ENCODE data around the gene VWA8.

VWA8 gene

DNA sequence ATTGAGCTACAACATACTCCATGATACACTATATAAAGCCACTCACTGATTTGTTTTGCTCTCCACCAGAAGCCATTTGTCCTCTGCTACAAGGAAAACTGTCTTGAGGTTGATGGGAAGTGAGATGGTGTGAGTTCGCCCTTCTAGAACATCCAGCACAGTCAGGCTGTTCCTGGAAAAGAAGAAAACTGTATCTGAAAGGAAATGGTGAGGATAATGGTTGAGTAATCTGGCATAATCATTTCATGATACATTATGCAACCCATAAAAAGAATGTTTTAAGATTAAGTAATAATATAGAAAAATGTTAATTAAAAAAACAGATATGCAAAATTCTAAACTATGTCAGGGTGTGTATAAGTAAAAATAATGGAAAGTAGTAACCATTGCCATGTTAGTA, 269.6 kb downstream of the VWA8 start:
- no peak for DNase-seq (ENCODE audit: low read depth in 2 of 2)

DNA sequence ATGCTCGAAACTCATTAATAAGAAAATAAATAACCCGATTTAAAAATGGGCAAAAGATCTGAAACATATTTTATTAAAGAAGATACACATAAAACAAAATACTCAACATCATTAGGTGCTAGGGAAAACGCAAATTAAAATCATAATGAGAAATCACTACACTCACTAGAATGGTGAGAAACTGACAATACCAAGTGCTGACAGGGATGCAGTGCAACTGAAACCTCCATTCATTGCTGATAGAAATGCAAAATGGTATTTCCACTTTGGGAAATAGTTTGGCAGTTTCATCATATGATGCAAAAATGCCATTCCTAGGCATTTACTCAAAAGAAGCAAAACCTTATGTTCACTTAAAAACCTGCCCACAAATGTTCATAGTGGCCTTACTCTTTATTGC, 278.1 kb downstream of the VWA8 start:
- DNase-seq (ENCODE audit: low read depth in 2 of 2), result no peak

DNA sequence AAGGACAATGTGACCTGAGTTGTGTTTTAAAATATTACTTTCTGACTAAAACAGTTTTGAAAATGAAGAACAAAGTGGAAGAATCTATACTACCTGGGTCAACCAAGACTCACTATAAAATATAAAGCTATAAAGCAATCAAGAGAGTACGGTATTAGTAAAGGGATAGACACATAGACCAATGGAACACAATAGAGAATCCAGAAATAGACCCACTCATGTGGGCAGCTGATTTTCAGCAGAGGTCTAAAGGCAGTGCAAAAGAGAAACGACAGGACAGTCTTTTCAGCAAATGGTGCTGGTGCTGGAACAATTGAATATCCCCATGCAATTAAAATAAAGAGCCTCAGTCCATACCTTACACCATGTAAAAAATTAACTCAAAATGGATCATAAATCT, 278.9 kb downstream of the VWA8 start:
- no peak for DNase-seq (ENCODE audit: low read depth in 2 of 2)

DNA sequence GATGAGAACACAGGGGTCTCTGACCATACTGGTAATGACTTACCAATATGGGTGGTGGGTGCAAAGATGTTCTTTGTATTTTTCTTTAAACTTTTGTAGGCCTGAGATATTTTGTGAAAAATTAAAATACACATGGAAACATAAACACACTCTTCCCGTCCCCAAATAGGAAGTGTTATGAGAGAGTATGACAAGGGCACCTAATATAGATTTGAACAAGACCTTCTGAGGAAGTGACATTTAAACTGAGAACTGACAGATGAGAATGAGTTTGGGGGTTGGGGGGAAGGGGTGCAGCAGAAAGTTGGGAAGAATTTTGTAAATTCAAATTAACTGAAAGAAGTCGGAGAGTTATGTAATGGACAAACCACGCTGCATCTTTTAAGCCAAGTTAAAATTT, 279.3 kb downstream of the VWA8 start:
- DNase-seq (ENCODE audit: low read depth in 2 of 2), result no peak

DNA sequence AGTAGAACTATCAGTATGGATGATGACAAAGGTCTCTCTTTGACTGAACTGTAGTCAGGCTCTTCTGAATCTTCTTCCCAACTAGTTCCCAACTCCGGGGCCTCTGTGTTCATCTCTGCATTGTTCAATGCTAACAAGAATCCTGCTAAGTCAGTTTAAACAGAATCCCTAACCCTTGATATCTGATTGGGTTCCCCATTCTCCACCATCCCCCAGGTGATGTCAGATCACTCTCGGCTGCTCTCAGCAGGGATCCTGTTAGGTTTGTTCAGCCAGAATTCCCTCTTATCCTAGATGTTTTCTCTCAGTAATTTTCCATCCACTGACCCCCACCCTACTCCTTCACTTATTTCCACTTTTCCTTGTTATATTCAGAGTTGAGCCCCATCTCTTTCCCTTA, 280.0 kb downstream of the VWA8 start:
- DNase-seq (ENCODE audit: low read depth in 2 of 2), result no peak

DNA sequence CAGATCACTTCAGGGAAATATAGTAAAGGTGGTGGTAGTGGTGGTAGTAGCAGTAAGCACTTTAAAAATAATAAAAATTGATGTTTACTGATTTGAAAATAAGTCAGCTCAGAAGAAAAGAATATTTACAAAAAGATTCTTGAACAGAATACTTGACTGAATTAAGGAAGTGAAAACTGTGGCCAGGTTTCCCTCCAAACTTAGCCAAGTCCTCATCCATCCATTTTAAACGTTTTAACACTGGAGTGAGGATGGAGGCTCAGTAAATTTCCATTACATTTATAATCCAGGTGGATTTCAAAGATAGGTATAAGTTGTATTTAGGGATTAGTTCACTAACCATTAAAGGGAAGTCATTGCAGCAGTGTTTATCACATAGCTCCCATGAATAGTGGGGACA, 282.1 kb downstream of the VWA8 start:
- no peak for DNase-seq (ENCODE audit: low read depth in 2 of 2)

DNA sequence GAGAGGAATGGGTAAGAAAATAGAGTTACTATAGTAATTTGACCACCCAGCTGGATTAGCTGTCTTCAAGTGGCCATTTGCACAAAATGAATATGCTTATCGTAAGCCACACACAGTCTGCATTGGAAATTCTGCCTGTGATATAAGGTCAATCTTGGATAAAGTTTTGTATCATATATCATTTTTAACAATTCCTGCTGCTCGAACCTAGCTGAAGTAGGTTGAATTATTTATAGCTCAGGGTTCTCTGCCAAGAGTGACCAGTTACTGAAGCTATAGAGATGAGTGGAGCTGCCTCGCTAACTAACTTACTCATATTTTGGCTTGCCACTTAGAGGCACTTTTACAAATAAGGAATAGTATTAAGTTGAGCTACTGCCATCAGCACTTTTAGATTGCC, 282.7 kb downstream of the VWA8 start:
- no peak for DNase-seq (ENCODE audit: low read depth in 2 of 2)

DNA sequence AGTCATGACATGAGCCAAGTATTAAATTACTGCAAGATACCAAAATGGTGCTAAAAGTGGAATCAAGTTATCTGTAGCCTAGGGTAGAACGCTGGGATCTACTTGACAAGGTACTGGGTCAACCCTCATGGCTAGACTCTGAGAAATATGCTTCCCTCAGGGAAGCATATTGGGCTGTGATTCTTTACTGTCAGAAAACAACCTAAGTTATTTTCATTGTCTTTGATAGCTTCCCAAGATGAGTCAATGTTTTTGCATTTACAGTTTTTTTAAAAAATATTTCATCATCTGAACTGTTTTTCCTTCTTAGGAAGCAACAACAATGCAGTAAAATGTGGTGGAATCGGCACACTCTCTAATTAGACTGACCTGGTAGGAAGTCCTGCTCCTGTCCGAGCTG, 285.6 kb downstream of the VWA8 start:
- DNase-seq (ENCODE audit: low read depth in 2 of 2), result no peak

DNA sequence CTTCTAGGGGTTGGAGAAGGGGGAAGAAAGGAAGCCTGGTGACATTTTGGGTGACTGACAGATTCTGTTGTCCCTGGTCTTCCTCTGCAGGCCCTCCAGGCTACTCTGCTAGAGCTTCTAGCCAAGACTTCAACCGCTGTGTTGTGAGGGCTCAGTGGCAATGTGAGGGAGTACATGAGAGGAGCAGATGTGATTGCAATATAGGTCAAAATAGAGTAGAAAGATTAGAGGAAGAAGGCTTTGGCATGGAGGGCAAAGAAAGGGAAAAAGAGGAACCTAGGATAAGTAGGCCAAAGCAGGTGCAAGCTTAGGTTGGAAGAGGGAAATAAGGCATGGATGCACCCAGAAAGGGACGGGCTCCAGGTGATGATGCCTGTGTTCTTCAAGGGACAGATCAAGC, 286.7 kb downstream of the VWA8 start:
- DNase-seq (ENCODE audit: low read depth in 2 of 2), result no peak

DNA sequence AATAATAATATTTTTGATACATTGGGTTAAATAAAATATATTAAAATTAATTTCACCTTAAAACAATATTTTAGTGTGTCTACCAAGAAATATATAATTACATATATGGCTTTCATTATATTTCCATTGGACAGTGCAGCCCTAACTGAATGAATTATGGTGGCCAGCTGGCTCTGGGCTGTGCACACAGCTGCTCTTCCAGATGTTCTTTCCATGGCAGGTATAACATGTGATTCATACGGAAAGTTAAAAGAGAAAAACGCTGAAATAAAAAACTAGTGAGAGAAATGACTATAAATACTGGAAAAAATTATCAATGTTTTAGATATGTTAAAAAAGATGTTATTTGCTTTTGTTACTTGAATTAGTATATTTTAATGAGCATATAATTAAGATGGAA, 287.3 kb downstream of the VWA8 start:
- DNase-seq (ENCODE audit: low read depth in 2 of 2), result no peak

DNA sequence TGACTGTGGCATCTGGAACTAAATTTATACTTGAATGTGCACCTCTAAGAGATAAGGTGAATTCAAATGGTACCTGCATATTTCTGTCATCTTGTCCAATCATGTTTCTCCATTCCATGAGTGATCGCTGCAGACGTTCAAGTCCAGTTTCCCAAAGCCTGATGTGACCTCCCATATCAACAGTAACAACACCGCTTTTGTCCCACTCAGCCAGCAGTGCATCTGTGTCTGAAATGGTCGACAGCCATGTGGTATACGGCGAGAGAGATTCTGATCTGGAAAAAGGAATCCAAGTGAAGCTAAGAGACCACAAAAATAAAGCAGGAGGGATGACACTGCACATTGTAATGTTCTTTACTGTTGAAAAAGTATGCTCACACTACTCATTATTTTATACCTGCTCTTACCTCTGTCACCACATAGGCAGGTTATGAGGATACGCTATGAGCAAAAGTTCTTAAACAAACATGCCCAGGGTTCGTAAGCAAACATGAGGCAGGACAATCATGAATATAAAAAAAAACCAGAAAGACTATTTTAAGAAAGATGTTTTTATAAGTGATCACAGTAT, 290.0 kb downstream of the VWA8 start:
- DNase-seq (ENCODE audit: low read depth in 2 of 2), result no peak

DNA sequence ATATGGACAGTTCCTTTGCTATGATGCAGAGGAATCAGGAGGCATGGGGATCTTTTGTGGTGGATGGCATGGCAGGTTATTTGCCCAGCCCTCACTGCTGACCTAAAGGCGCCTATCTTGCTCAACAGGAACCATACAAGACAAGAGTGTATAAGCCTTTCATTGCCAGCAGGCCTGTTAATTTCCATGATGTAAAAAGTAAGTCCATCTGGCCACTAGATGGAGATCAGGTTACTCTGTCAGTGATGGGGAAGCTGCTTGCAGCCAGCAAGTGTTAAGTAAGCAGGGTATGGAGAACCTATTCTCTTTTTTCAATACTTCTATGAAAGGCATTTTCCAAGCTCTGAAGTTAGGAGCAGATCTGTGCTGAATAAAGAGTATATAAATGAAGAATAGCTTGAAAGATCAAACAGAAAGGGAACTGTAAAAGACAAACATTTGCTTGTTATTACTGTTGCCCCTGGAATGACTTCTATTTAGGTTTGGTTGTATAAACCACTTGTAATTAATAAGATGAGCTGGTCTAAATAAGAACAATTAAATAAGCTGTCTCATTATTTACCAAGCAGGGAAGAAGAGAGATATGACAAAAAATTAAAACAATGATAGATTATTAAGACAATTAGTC, 292.7 kb downstream of the VWA8 start:
- DNase-seq (ENCODE audit: low read depth in 2 of 2), result no peak

DNA sequence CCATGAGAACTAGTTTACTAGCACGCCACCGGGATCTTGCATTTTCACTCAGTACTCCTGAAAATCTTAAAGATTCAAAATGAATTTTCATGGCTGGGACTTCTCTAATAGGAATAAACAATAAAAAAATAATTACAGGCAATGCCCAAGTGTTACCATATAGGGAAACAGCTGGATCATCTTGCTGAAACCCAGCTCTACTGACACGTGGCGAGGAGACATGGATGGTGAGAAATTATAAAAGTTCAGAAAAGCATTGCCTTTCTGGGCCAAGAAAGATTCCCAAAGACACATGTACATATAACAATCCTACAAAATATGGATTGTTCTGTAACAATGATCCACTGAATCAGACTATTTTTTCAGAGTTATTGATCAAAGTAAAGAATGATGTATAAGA, 294.3 kb downstream of the VWA8 start:
- no peak for DNase-seq (ENCODE audit: low read depth in 2 of 2)

DNA sequence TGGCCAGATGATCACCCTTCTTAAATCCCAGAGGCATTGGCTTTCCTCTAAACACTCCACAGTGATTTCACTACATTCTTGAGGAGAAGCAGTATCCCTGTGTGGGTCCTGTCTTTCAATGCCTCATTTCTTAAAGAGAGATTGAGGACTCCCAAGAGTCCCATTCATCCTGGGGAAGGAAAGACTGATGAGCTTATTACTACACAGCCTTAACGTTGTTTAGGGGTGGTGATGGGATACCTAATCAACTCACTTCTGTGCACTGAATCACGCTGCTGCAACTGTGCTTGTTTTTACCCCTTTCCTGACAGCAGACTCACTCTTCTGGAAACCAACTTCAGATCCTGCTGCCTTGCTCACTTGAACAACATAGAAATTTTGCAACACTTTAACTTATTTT, 300.5 kb downstream of the VWA8 start:
- no peak for DNase-seq (ENCODE audit: low read depth in 2 of 2)

DNA sequence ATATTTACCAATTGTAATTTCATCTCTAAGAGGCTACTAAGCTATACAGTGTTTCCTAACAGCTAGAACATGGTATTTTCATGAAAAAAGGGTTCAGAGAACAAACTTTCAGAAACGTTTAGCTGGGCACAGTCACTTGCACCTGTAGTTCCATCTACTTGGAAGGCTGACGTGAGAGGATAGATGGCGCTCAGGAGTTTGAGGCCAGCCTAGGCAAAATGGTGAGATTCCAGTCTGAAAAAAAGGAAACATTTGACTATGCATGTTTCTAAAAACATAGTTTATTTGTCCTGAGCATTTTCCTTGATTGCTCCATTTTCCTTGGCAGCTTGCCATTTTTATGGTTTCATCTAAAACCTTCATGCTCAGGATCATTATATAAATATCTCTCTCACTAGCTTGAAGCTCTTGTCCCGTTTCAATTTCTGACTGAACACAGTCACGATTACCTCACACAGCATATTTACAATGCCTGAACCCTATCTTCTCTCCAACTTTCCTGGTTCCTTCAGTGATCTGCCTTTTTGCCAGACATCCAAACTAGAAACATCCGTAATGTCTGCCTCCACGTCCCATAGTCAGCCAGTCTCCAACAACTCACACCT, 302.8 kb downstream of the VWA8 start:
- DNase-seq (ENCODE audit: low read depth in 2 of 2), result no peak

DNA sequence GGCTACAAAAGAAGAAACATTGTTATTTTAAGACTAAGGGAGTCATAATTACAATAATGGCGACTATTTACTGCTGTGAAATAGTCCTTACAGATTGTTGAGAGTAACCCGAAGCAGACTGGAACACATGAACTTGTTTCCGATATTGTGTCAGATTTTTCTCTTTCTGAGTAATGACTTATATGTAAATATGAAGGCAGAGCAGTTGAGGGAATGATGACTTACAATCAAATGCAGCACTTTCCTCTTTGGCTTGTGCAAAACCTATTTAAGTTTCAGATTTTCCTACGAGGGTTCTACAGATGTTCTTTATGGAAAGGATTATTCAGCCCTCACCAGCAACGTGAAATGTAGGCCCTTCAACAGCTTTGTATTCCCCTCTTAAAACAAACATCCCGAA, 304.9 kb downstream of the VWA8 start:
- no peak for DNase-seq (ENCODE audit: low read depth in 2 of 2)

DNA sequence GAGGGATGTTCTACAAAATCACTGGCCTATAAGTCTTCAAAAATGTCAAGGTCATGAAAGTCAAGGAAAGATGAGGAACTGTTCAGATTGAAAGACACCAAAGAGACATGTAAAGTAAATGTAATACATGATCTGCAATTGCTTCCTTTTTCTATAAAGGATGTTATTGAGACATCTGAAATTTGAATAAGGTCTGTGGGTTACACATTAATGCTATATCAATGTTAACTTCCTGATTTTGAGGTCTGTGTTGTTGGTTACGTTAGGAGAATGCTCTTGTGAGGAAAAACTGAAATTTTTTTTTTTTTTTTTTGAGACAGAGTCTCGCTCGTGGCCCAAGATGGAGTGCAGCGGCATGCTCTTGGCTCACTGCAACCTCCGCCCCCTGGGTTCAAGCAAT, 306.1 kb downstream of the VWA8 start:
- DNase-seq (ENCODE audit: low read depth in 2 of 2), result no peak

DNA sequence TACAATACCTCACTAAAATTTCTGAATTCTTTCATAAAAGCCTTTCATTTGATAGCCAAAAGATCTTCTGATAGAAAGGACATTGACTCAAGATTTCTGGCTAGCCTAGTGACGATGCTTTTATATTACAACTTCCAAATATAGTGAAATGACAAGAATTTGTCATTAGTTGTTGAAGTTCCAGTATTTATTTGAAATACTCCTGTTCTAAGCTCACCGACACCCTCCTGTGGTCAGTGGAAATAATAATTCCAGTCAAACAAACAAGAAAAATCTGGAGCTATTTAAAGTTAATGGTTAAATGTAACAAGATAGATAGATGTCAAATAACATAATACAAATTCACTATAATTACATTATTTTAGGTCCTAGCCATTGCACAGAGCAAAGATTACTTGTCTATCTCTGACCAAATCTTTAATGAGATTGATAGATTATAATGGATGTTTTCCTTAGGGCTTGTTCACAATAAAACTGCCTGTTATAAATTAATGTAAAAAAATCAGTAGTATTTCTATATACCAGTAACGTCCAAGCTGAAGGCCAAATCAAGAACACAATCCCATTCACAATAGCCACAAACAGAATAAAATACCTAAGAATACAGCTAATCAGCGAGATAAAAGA, 308.1 kb downstream of the VWA8 start:
- peak in 1 of 2 donors; percentile 10 for DNase-seq (ENCODE audit: low read depth in 2 of 2)

DNA sequence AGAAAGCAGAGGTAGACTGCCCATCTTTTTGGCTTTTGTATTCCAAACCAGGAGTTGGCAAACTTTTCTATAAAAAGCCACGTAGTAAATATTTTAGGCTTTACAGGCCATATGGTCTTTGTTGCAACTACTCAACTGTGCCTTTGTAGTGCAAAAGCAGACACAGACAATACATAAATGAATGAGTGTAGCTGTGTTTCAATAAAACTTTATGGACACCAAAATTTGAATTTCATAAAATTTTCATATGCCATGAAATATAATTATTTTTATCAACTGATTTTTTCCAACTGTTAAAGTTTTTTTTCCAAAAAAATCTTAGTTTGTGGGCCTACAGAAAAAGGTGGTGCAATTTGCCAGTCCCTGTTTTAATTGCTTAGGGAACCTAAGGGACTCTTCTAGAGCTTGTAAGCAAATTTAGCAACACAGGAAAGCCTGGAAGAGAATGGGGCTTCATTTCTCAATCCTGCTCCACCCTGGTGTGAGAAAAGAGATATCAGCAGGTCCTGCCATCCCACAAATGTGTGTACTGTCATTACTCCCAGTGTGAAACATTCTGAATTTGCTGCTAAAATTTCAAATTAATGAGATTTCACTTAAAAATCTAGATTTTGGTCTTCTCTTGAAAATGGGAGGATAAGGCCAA, 309.4 kb downstream of the VWA8 start:
- no peak for DNase-seq (ENCODE audit: low read depth in 2 of 2)

DNA sequence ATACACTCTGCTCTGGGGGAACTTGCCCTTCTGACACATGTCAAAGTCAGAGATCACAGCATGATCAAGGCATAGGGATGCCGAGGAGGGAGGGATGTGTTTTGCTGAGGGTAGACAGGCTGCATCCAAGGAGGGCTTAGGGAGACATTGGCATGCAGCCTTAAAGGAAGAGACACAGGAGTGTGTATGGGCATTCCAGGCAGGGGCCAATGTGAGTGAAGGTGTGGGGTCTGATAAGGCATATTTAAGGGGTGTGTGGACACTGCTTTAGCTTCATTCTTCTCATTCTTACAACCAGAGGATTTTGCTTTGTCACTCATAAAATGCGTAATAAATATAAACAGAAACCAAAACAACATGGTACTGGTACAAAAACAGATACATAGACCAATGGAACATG, 310.2 kb downstream of the VWA8 start:
- no peak for DNase-seq (ENCODE audit: low read depth in 2 of 2)

DNA sequence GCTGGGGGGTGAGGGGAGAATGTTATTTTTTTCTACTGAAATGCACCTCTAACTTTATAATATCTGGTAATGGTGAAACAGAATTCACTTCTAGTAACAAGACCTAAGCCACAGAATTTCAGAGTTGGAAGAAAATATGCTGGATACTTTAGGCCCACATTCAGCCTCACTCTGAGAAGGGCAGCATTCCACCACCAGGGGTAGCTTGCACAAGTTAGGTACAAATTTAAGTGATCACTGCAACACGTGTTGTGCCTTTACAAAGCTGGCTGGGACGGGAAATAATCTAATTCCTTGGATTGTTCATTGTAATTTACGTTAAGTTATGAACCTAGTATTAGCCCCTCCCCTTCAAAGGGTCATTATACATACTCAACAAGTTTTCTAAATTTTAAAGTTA, 311.2 kb downstream of the VWA8 start:
- DNase-seq (ENCODE audit: low read depth in 2 of 2), result no peak

DNA sequence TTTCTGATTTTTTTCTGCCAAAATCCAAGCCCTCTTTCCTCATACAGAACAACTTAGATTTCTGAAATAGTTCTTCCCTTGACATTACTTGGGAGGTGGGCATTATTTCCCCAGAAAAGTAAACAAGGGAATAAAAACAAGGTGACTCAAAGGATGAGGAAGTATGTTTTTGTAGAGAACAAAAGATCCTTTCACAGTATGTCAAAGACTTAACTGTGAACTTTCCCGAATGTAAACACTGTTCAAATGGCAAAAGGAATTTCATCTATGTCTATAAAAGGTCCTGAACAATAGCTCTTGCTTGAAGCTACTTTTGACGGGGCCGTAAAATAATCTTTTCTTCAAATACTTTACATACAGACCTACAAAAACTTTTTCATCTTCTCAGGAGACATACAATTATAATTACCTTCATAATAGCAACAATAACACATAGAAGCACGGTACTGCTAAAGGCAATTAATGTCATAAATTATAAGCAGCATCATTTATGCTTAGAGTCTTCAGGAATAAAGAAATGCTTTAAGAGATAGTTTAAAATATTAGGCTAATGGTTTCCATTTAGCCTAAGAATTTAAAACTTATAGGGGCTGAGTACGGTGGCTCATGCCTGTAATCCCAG, 312.5 kb downstream of the VWA8 start:
- DNase-seq (ENCODE audit: low read depth in 2 of 2), result no peak
